ENCODE measurements around the gene MYOM1.

DNA sequence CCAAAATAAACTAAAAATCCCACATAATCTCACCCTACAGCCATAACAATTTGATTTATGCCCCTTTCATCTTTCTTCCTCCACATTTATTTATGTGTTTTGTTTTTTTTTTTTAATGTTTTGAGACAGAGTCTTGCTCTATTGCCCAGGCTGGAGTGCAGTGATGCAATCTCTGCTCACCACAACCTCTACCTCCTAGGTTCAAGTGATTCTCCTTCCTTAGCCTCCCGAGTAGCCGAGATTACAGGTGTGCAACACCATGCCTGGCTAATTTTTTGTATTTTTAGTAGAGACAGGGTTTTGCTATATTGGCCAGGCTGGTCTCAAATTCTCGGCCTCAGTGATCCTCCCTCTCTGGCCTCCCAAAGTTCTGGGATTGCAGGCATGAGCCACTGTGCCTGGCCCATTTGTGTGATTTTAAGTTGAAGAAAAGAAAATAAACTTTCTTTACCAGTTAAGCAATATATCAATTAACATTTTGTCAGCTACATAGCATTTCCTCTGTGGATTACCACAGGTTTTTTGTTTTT, 170.9 kb downstream of the MYOM1 start:
- TF ChIP-seq, protein P1, sequence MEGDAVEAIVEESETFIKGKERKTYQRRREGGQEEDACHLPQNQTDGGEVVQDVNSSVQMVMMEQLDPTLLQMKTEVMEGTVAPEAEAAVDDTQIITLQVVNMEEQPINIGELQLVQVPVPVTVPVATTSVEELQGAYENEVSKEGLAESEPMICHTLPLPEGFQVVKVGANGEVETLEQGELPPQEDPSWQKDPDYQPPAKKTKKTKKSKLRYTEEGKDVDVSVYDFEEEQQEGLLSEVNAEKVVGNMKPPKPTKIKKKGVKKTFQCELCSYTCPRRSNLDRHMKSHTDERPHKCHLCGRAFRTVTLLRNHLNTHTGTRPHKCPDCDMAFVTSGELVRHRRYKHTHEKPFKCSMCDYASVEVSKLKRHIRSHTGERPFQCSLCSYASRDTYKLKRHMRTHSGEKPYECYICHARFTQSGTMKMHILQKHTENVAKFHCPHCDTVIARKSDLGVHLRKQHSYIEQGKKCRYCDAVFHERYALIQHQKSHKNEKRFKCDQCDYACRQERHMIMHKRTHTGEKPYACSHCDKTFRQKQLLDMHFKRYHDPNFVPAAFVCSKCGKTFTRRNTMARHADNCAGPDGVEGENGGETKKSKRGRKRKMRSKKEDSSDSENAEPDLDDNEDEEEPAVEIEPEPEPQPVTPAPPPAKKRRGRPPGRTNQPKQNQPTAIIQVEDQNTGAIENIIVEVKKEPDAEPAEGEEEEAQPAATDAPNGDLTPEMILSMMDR (IDR thresholded peaks at IDR 0.05) = no peak
- no peak for TF ChIP-seq POLR2AphosphoS5 (IDR thresholded peaks at IDR 0.05; ENCODE audit: insufficient read depth in 1 of 2, low read depth in 1 of 2)
